ENCODE results near the gene TSN. TPM values are rescaled to one million over a fixed set of nuclear protein-coding genes. Genes with fewer than 3 reads are reported as not detected.

TSN gene
- total and polyA plus RNA-seq, 2 donors (not counting 1 experiment from before 2014, with no cell fraction given), result 40.0 to 50.4 TPM

DNA sequence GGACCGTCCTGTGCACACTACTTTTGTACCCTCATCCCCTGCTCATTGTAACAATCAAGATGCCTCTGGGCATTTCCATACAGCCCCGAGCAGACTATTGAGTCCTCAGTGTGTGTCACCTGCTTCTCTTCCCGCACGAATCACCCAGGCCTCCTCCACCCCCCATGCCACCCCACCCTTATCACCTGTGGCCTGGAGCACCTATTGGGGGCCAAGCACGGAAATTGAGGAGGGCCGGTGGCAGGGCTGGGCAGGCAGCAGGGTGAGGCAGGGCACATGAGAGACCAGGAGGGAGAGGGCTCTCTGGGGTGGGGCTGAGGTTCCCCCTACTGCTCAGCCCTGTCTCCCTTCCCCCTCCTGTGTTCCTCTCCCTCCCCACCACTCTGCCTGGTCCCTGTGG, 14.5 kb upstream of the TSN start:
- H4K20me1 ChIP-seq (ENCODE audit: control insufficient read depth, extremely low read depth, insufficient read depth, low read length), result no peaks in the 10 kb centered on the region
- H2AFZ ChIP-seq (ENCODE audit: low read length), result no peak overlapping the region
- TF ChIP-seq, protein P1, sequence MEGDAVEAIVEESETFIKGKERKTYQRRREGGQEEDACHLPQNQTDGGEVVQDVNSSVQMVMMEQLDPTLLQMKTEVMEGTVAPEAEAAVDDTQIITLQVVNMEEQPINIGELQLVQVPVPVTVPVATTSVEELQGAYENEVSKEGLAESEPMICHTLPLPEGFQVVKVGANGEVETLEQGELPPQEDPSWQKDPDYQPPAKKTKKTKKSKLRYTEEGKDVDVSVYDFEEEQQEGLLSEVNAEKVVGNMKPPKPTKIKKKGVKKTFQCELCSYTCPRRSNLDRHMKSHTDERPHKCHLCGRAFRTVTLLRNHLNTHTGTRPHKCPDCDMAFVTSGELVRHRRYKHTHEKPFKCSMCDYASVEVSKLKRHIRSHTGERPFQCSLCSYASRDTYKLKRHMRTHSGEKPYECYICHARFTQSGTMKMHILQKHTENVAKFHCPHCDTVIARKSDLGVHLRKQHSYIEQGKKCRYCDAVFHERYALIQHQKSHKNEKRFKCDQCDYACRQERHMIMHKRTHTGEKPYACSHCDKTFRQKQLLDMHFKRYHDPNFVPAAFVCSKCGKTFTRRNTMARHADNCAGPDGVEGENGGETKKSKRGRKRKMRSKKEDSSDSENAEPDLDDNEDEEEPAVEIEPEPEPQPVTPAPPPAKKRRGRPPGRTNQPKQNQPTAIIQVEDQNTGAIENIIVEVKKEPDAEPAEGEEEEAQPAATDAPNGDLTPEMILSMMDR (conservative IDR thresholded peaks at IDR 0.05 in 1 of 2, IDR thresholded peaks at IDR 0.05 in 1 of 2; ENCODE audit: low read depth in 1 of 2, low read length in 2 of 2), result no peak
- TF ChIP-seq EZH2 (IDR thresholded peaks at IDR 0.05; ENCODE audit: low read length, missing control alignments), result no peak
- H3K27me3 ChIP-seq (ENCODE audit: control insufficient read depth, insufficient read depth, low read length), result peaks cover 14% of the 10 kb centered on the region
- no peak overlapping the region for H3K9ac ChIP-seq (ENCODE audit: insufficient read depth, low read length)
- no peaks in the 10 kb centered on the region for H3K4me1 ChIP-seq (ENCODE audit: control insufficient read depth, extremely low read depth, insufficient read depth, low read length)
- peaks cover 7% of the 10 kb centered on the region for H3K79me2 ChIP-seq (ENCODE audit: control insufficient read depth, insufficient read depth, low read length)
- no peaks in the 10 kb centered on the region for H3K9me3 ChIP-seq (ENCODE audit: control insufficient read depth, insufficient read depth, low read depth, low read length)
- H3K27ac ChIP-seq (ENCODE audit: insufficient read depth, low read length), result no peak overlapping the region
- H3K36me3 ChIP-seq (ENCODE audit: control insufficient read depth, insufficient read depth, low read length), result no peaks in the 10 kb centered on the region
- no peak for DNase-seq (ENCODE audit: low read depth in 2 of 2)
- no peak overlapping the region for H3K4me3 ChIP-seq (replicated peaks in 1 of 4; ENCODE audit: control extremely low read depth in 1 of 4, insufficient read depth in 1 of 4, low read depth in 3 of 4, low read length in 4 of 4)
- H3K4me2 ChIP-seq (ENCODE audit: extremely low read depth, insufficient read depth, low read length), result no peak overlapping the region

GRCh38 chr2:121741450-121741849, 14.0 kb upstream of the TSN start:
- Histone ChIP-seq H3K27ac (ENCODE audit: insufficient read depth, low read length) (no peak overlapping the region), H3K27me3 (ENCODE audit: control insufficient read depth, insufficient read depth, low read length) (peaks cover 14% of the 10 kb centered on the region), H3K4me2 (ENCODE audit: extremely low read depth, insufficient read depth, low read length) (no peak overlapping the region), H3K36me3 (ENCODE audit: control insufficient read depth, insufficient read depth, low read length) (no peaks in the 10 kb centered on the region), H3K9ac (ENCODE audit: insufficient read depth, low read length) (no peak overlapping the region), H3K4me3 (replicated peaks in 1 of 4; ENCODE audit: control extremely low read depth in 1 of 4, insufficient read depth in 1 of 4, low read depth in 3 of 4, low read length in 4 of 4) (no peak overlapping the region), H3K79me2 (ENCODE audit: control insufficient read depth, insufficient read depth, low read length) (peaks cover 2% of the 10 kb centered on the region), H2AFZ (ENCODE audit: low read length) (no peak overlapping the region), H3K4me1 (ENCODE audit: control insufficient read depth, extremely low read depth, insufficient read depth, low read length) (no peaks in the 10 kb centered on the region), H4K20me1 (ENCODE audit: control insufficient read depth, extremely low read depth, insufficient read depth, low read length) (no peaks in the 10 kb centered on the region), H3K9me3 (ENCODE audit: control insufficient read depth, insufficient read depth, low read depth, low read length) (no peaks in the 10 kb centered on the region)
- TF ChIP-seq, protein P1 (conservative IDR thresholded peaks at IDR 0.05 in 1 of 2, IDR thresholded peaks at IDR 0.05 in 1 of 2; ENCODE audit: low read depth in 1 of 2, low read length in 2 of 2), result no peak
- no peak for TF ChIP-seq EZH2 (IDR thresholded peaks at IDR 0.05; ENCODE audit: low read length, missing control alignments)
- DNase-seq (ENCODE audit: low read depth in 2 of 2), result no peak

- H3K4me2 ChIP-seq (ENCODE audit: extremely low read depth, insufficient read depth, low read length), result no peak overlapping the region
- no peak overlapping the region for H3K9ac ChIP-seq (ENCODE audit: insufficient read depth, low read length)
- no peaks in the 10 kb centered on the region for H3K4me1 ChIP-seq (ENCODE audit: control insufficient read depth, extremely low read depth, insufficient read depth, low read length)
- TF ChIP-seq, protein P1 (conservative IDR thresholded peaks at IDR 0.05 in 1 of 2, IDR thresholded peaks at IDR 0.05 in 1 of 2; ENCODE audit: low read depth in 1 of 2, low read length in 2 of 2), result no peak
- TF ChIP-seq EZH2 (IDR thresholded peaks at IDR 0.05; ENCODE audit: low read length, missing control alignments), result no peak
- H3K4me3 ChIP-seq (replicated peaks in 1 of 4; ENCODE audit: control extremely low read depth in 1 of 4, insufficient read depth in 1 of 4, low read depth in 3 of 4, low read length in 4 of 4), result no peak overlapping the region
- no peaks in the 10 kb centered on the region for H3K9me3 ChIP-seq (ENCODE audit: control insufficient read depth, insufficient read depth, low read depth, low read length)
- no peak overlapping the region for H2AFZ ChIP-seq (ENCODE audit: low read length)
- H3K27ac ChIP-seq (ENCODE audit: insufficient read depth, low read length), result no peak overlapping the region
- H3K36me3 ChIP-seq (ENCODE audit: control insufficient read depth, insufficient read depth, low read length), result no peaks in the 10 kb centered on the region
- no peaks in the 10 kb centered on the region for H3K79me2 ChIP-seq (ENCODE audit: control insufficient read depth, insufficient read depth, low read length)
- H3K27me3 ChIP-seq (ENCODE audit: control insufficient read depth, insufficient read depth, low read length), result peaks cover 8% of the 10 kb centered on the region
- DNase-seq (ENCODE audit: low read depth in 2 of 2), result no peak
- H4K20me1 ChIP-seq (ENCODE audit: control insufficient read depth, extremely low read depth, insufficient read depth, low read length), result no peaks in the 10 kb centered on the region
Measured at GRCh38 chr2:121746071-121746578, 9.3 kb upstream of the TSN start.
